OCI-LY3 (cell line): ENCODE data around the gene MGP.

ENCODE experiments used
- H2AFZ ChIP-seq: fragments of 200-600, 300-600 bp; shearing (Covaris generic); 2 replicates; pipeline ENCODE4 v1.6.0; 2014; ENCODE audit warnings: antibody characterized with exemption, low read depth, low read length
- H3K27ac ChIP-seq: fragments of 200-600, 300-600 bp; sonication (generic); 2 replicates; pipeline ENCODE4 v1.5.1; 2014; ENCODE audit warnings: mild to moderate bottlenecking, low read length, moderate library complexity, mixed read lengths
- H3K27me3 ChIP-seq: fragments of 200-600, 300-600 bp; sonication (generic); 2 replicates; pipeline ENCODE4 v1.6.1; 2014; ENCODE audit warnings: low read depth, low read length, mixed read lengths
- H3K36me3 ChIP-seq: fragments of 200-600, 300-600 bp; sonication (generic); replicated peaks from 2 replicates; pipeline ENCODE3; 2014; ENCODE audit warnings: low read depth, low read length, mixed read lengths
- H3K4me1 ChIP-seq: fragments of 300-600, 200-600 bp; sonication (generic); 2 replicates; pipeline ENCODE4 v1.6.1; 2014; ENCODE audit warnings: low read length, mixed read lengths
- H3K4me2 ChIP-seq: fragments of 200-600, 300-600 bp; sonication (generic); 2 replicates; pipeline ENCODE4 v1.6.1; 2014; ENCODE audit warnings: low read length, mixed read lengths
- H3K4me3 ChIP-seq: fragments of 300-600, 200-600 bp; sonication (generic); 2 replicates; pipeline ENCODE4 v1.5.1; 2014; ENCODE audit warnings: antibody characterized with exemption, mild to moderate bottlenecking, low read length, moderate library complexity
- H3K79me2 ChIP-seq: fragments of 300-600, 200-600 bp; shearing (Covaris generic); 2 replicates; pipeline ENCODE4 v1.6.1; 2014; ENCODE audit warnings: mild to moderate bottlenecking, low read length, mixed read lengths
- H3K9ac ChIP-seq: fragments of 300-600, 200-600 bp; shearing (Covaris generic); 2 replicates; pipeline ENCODE4 v1.6.0; 2014; ENCODE audit warnings: mild to moderate bottlenecking, low read length, moderate library complexity
- H3K9me3 ChIP-seq: fragments of 200-600, 300-600 bp; shearing (Covaris generic); 2 replicates; pipeline ENCODE4 v1.6.1; 2014; ENCODE audit warnings: low read length, mixed read lengths; ENCODE audit not compliant: insufficient read depth
- H4K20me1 ChIP-seq: fragments of 200-600, 300-600 bp; sonication (generic); 2 replicates; pipeline ENCODE4 v1.6.1; 2016; ENCODE audit warnings: low read length, mixed read lengths; ENCODE audit not compliant: insufficient read depth
- EZH2phosphoT487 ChIP-seq: fragments of 200-600 bp; shearing (Covaris generic); IDR thresholded peaks from 2 replicates; pipeline ENCODE4 v1.6.1; 2018; ENCODE audit warnings: antibody characterized with exemption, mixed run types, low read depth
- TF ChIP-seq, protein P1 (sequence below): fragments of 200-600, 300-600 bp; sonication (generic); IDR thresholded peaks from 2 replicates; pipeline ENCODE4 v1.5.1; 2014; ENCODE audit warnings: antibody characterized with exemption, low read length, low read depth

The MGP gene

DNA sequence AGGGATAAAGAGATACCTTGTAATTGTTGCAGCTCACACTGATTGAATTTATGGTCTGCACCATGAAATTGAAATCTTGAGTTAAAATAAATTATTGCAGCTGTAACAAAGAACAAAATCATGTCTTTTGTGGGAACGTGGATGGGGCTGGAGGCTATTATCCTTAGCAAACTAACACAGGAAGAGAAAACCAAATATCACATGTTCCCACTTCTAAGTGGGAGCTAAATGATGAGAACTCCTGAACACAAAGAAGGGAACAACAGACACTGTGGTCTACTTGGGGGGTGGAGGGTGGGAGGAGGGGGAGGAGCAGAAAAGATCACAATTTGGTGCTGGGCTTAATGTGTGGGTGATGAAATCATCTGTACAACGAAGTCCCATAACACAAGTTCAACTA, 30.1 kb upstream of the MGP start:
- Histone ChIP-seq H3K4me1 (no peaks in the 10 kb centered on the region), H3K4me2 (no peak overlapping the region), H4K20me1 (no peaks in the 10 kb centered on the region), H3K79me2 (no peaks in the 10 kb centered on the region), H3K4me3 (no peak overlapping the region), H3K27me3 (no peaks in the 10 kb centered on the region), H3K27ac (no peak overlapping the region), H3K36me3 (peaks cover 14% of the 10 kb centered on the region), H2AFZ (no peak overlapping the region), H3K9ac (no peak overlapping the region), H3K9me3 (no peaks in the 10 kb centered on the region)
- TF ChIP-seq, protein P1, sequence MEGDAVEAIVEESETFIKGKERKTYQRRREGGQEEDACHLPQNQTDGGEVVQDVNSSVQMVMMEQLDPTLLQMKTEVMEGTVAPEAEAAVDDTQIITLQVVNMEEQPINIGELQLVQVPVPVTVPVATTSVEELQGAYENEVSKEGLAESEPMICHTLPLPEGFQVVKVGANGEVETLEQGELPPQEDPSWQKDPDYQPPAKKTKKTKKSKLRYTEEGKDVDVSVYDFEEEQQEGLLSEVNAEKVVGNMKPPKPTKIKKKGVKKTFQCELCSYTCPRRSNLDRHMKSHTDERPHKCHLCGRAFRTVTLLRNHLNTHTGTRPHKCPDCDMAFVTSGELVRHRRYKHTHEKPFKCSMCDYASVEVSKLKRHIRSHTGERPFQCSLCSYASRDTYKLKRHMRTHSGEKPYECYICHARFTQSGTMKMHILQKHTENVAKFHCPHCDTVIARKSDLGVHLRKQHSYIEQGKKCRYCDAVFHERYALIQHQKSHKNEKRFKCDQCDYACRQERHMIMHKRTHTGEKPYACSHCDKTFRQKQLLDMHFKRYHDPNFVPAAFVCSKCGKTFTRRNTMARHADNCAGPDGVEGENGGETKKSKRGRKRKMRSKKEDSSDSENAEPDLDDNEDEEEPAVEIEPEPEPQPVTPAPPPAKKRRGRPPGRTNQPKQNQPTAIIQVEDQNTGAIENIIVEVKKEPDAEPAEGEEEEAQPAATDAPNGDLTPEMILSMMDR: no peak

GRCh38 chr12:14913381-14913781, 27.7 kb upstream of the MGP start:
- Histone ChIP-seq H3K36me3 (peaks cover 16% of the 10 kb centered on the region), H3K9ac (no peak overlapping the region), H3K27me3 (no peaks in the 10 kb centered on the region), H3K79me2 (no peaks in the 10 kb centered on the region), H4K20me1 (no peaks in the 10 kb centered on the region), H3K4me3 (no peak overlapping the region), H3K27ac (no peak overlapping the region), H3K9me3 (no peaks in the 10 kb centered on the region), H2AFZ (no peak overlapping the region), H3K4me1 (peaks cover under 1% of the 10 kb centered on the region; the same call in 1 of the 2 replicates), H3K4me2 (no peak overlapping the region)
- TF ChIP-seq, protein P1: no peak
- no peak for TF ChIP-seq EZH2phosphoT487

- Histone ChIP-seq H3K79me2 (no peaks in the 10 kb centered on the region), H3K4me2 (no peak overlapping the region), H3K36me3 (peaks cover 12% of the 10 kb centered on the region), H3K4me1 (peaks cover 7% of the 10 kb centered on the region), H3K9ac (no peak overlapping the region), H3K4me3 (no peak overlapping the region), H3K27ac (no peak overlapping the region), H2AFZ (no peak overlapping the region), H4K20me1 (no peaks in the 10 kb centered on the region), H3K9me3 (no peaks in the 10 kb centered on the region), H3K27me3 (no peaks in the 10 kb centered on the region)
- TF ChIP-seq, protein P1: no peak
- TF ChIP-seq EZH2phosphoT487: no peak
These were observed 25.5 kb upstream of the MGP start for GRCh38 chr12:14911131-14911530.

DNA sequence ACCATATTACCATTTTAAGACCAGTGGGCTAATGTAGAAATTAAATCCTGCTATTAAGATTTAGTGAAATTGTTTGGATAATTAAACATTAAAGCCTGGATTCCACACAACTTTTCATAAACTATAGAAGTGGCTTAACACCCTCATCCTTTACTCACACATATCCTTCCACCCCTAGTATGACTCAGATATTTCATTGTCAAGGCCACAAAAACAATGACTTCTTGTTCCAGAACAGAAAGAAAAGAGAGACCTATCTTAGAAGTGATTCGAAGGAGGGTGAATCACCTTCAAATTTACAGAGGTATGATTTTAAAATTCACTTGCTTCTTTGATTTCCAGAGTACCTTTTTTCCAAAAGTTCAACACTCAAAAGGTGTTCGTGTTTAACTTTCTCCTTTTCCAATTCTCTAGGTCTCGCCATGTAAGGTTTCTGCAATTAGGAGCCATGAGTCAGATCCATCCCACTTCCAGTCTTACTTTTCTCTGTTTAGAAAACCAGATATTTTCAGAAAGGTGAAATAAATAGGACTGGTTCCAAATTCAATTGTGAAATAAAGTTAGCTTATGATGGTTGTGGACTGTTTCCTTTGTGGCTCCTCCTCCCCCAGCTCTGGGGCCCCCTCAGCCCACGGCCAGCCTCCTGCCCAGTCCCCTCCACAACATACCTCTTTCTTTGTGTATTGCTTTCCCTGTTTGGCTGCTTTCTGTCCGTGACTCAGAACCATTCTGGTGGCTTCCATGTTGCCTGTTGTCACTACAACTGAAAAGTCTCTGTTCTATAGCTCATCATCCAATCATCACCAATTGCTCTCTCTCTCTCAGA, 24.6 kb upstream of the MGP start:
- no peaks in the 10 kb centered on the region for H3K27me3 ChIP-seq
- H3K4me3 ChIP-seq: no peak overlapping the region
- H3K9me3 ChIP-seq: no peaks in the 10 kb centered on the region
- no peak overlapping the region for H2AFZ ChIP-seq
- H3K27ac ChIP-seq: no peak overlapping the region
- H3K4me2 ChIP-seq: no peak overlapping the region
- no peak for TF ChIP-seq EZH2phosphoT487
- TF ChIP-seq, protein P1: no peak
- H3K79me2 ChIP-seq: no peaks in the 10 kb centered on the region
- no peak overlapping the region for H3K9ac ChIP-seq
- H3K4me1 ChIP-seq: peaks cover 7% of the 10 kb centered on the region
- H4K20me1 ChIP-seq: no peaks in the 10 kb centered on the region
- H3K36me3 ChIP-seq: peaks cover 12% of the 10 kb centered on the region
